Activated CD8-positive, alpha-beta T cell treated with anti-CD3 and anti-CD28 coated beads for 36 hours (primary cell): ENCODE measurements around the gene ADAMTSL5. TPM values are rescaled to one million over a fixed set of nuclear protein-coding genes. Genes with fewer than 3 reads are reported as not detected.

Experiments
- ATAC-seq: fragments of 200-7000 bp; cut with Tn5 transposase; one replicate; pipeline ENCODE4 v1.10.0; 2021; ENCODE audit warnings: mild to moderate bottlenecking, moderate library complexity
- CTCF ChIA-PET: fragments of 350-600 bp; sonication (Branson Sonifier 250); formaldehyde crosslinking; loops from one replicate; lab custom pipeline; 2021; ENCODE audit warnings: antibody characterized with exemption; lab: Charles Lee
- POLR2A ChIA-PET: fragments of 350-600 bp; sonication (Branson Sonifier 250); formaldehyde crosslinking; loops from one replicate; lab custom pipeline; 2021; ENCODE audit warnings: antibody characterized with exemption; lab: Charles Lee
- DNase-seq: peaks from one replicate; pipeline ENCODE4 v3.0.0-alpha.2; 2020
- H3K27ac Mint-ChIP-seq: one replicate; pipeline ENCODE4 v1.8.0; 2021; ENCODE audit warnings: mild to moderate bottlenecking, mixed read lengths
- H3K27me3 Mint-ChIP-seq: one replicate; pipeline ENCODE4 v1.8.0; 2021; ENCODE audit warnings: mixed read lengths
- H3K36me3 Mint-ChIP-seq: one replicate; pipeline ENCODE4 v1.8.0; 2021; ENCODE audit warnings: low read depth, mixed read lengths
- H3K4me1 Mint-ChIP-seq: one replicate; pipeline ENCODE4 v1.8.0; 2021; ENCODE audit warnings: low read depth, mixed read lengths
- H3K4me3 Mint-ChIP-seq: one replicate; pipeline ENCODE4 v1.8.0; 2021; ENCODE audit warnings: mild to moderate bottlenecking, moderate library complexity, mixed read lengths
- H3K9me3 Mint-ChIP-seq: one replicate; pipeline ENCODE4 v1.8.0; 2021; ENCODE audit warnings: mixed read lengths
- CTCF ChIP-seq: fragments of 200-600 bp; IDR thresholded peaks from one replicate; pipeline ENCODE4 v1.8.0; 2022; ENCODE audit warnings: antibody characterized with exemption, mild to moderate bottlenecking
- intact Hi-C: fragments of 100-400 bp; cut with micrococcal nuclease; formaldehyde crosslinking; loops from one replicate; pipeline ENCODE4 v1.10.0; 2022
- total RNA-seq, 2 experiments: library from RNA; stranded (reverse); gene quantifications; one replicate each; pipeline ENCODE4 v1.2.3, GENCODE V29; 2021

Gene ADAMTSL5
- total RNA-seq, 2 experiments from 2014 or later = 1.3 TPM

- no peak for TF ChIP-seq CTCF
- CTCF ChIA-PET = no interaction called here
- POLR2A ChIA-PET = no interaction called here
Measured at GRCh38 chr19:1529430-1529816, 16.6 kb upstream of the ADAMTSL5 start.

GRCh38 chr19:1528596-1529429 lies 16.0 kb upstream of the ADAMTSL5 start:
- intact Hi-C loops = no loop called here
- DNase-seq (no peak), ATAC-seq (no peak)
- ChIA-PET CTCF (no interaction called here), POLR2A (no interaction called here)
- no peak for TF ChIP-seq CTCF
- Mint-ChIP-seq H3K27me3 (peaks cover 25% of the 10 kb centered on the region), H3K4me1 (peaks cover 6% of the 10 kb centered on the region), H3K9me3 (no peaks in the 10 kb centered on the region), H3K36me3 (no peaks in the 10 kb centered on the region), H3K4me3 (no peak overlapping the region), H3K27ac (no peak overlapping the region)

More at GRCh38 chr19:1529430-1529816, 16.6 kb upstream of the ADAMTSL5 start:
- no peak for DNase-seq
- intact Hi-C loops = no loop called here
- no peaks in the 10 kb centered on the region for H3K9me3 Mint-ChIP-seq
- H3K27ac Mint-ChIP-seq = no peak overlapping the region
- H3K4me1 Mint-ChIP-seq = peaks cover 5% of the 10 kb centered on the region
- no peaks in the 10 kb centered on the region for H3K36me3 Mint-ChIP-seq
- ATAC-seq = no peak
- H3K4me3 Mint-ChIP-seq = no peak overlapping the region
- peaks cover 23% of the 10 kb centered on the region for H3K27me3 Mint-ChIP-seq

- intact Hi-C loops = no loop called here
- CTCF ChIA-PET = no interaction called here
- no peak for TF ChIP-seq CTCF
- H3K4me3 Mint-ChIP-seq = no peak overlapping the region
- H3K4me1 Mint-ChIP-seq = peaks cover 6% of the 10 kb centered on the region
- H3K27me3 Mint-ChIP-seq = peaks cover 29% of the 10 kb centered on the region
- no peaks in the 10 kb centered on the region for H3K36me3 Mint-ChIP-seq
- H3K27ac Mint-ChIP-seq = no peak overlapping the region
- no peak for ATAC-seq
- DNase-seq = no peak
- no peaks in the 10 kb centered on the region for H3K9me3 Mint-ChIP-seq
- POLR2A ChIA-PET = no interaction called here
Measured at GRCh38 chr19:1527650-1528309, 15.0 kb upstream of the ADAMTSL5 start.

GRCh38 chr19:1526979-1527649 lies 14.3 kb upstream of the ADAMTSL5 start:
- Mint-ChIP-seq H3K36me3 (no peaks in the 10 kb centered on the region), H3K9me3 (no peaks in the 10 kb centered on the region), H3K4me1 (peaks cover 6% of the 10 kb centered on the region), H3K27me3 (peaks cover 30% of the 10 kb centered on the region), H3K27ac (no peak overlapping the region), H3K4me3 (no peak overlapping the region)
- ChIA-PET POLR2A (no interaction called here), CTCF (no interaction called here)
- ATAC-seq = no peak
- TF ChIP-seq CTCF = no peak
- DNase-seq = no peak
- intact Hi-C loops = no loop called here
